K562 (cell line): ENCODE data around the gene SV2C. TPM values are rescaled to one million over a fixed set of nuclear protein-coding genes. Genes with fewer than 3 reads are reported as not detected.

Experiments
- ATAC-seq: fragments of 200-7000 bp; cut with Tn5 transposase; 3 replicates; pipeline ENCODE4 v1.9.1; 2020; ENCODE audit warnings: moderate library complexity
- BruUV-seq: library from RNA; stranded (reverse); fragments of 400-500 nt; replicated peaks from 2 replicates; lab custom pipeline; 2021; lab: Mats Ljungman, UMichigan
- CTCF ChIA-PET: fragments of 300-600 bp; formaldehyde crosslinking; extraction: SDS; loops from one replicate; lab custom pipeline; 2021; ENCODE audit warnings: low intra/inter-chr PET ratio; lab: Yijun Ruan, JAX
- POLR2A ChIA-PET: fragments of 300-600, 350-650 bp; sonication (Branson Sonifier 250); formaldehyde crosslinking; extraction: SDS; loops from one replicate; lab custom pipeline; 2021; ENCODE audit warnings: antibody characterized with exemption, inconsistent platforms; lab: Yijun Ruan, JAX
- DNase-seq, 4 experiments: peaks; one replicate each; pipeline versions ENCODE4 v3.0.0 to v3.0.0-alpha.2; 2011 to 2018; ENCODE audit warnings: low spot score in 3 of 4, mixed read lengths in 3 of 4; ENCODE audit errors: extremely low read depth in 1 of 4
- FAIRE-seq: peaks from 2 replicates; lab custom pipeline; 2011; peaks lifted over from hg19 to GRCh38; lab: Jason Lieb, UNC
- H2AFZ ChIP-seq: 2 replicates; pipeline ENCODE4 v1.6.0; 2011; ENCODE audit warnings: low read depth, low read length, control low read depth, inconsistent platforms
- H3K27ac ChIP-seq: fragments of 200-600 bp; 3 replicates; pipeline ENCODE4 v1.8.0; 2011; ENCODE audit warnings: low read depth, mild to moderate bottlenecking, control low read depth, inconsistent platforms, low read length, moderate library complexity, mixed read lengths; ENCODE audit errors: extremely low read depth
- H3K27me3 ChIP-seq, 2 experiments: fragments of 300-600 bp in 1 of 2; 2 replicates in 1 of 2; 3 replicates in 1 of 2; pipeline versions ENCODE4 v1.6.0 to v1.8.0; 2011; ENCODE audit warnings: inconsistent platforms in 2 of 2, low read length in 2 of 2, mild to moderate bottlenecking in 1 of 2, mixed read lengths in 1 of 2, moderate library complexity in 1 of 2; ENCODE audit not compliant: control insufficient read depth in 2 of 2, insufficient read depth in 2 of 2
- H3K36me3 ChIP-seq: fragments of 300-600 bp; 3 replicates; pipeline ENCODE4 v1.8.0; 2011; ENCODE audit warnings: mild to moderate bottlenecking, low read length, inconsistent platforms; ENCODE audit not compliant: control insufficient read depth, insufficient read depth
- H3K4me1 ChIP-seq, 2 experiments: fragments of 200-600 bp in 1 of 2; replicated peaks in 1 of 2; 2 replicates in 1 of 2; 3 replicates in 1 of 2; pipeline versions ENCODE4 v1.5.1 to v1.8.0; 2011; ENCODE audit warnings: inconsistent platforms in 2 of 2, low read length in 2 of 2, mild to moderate bottlenecking in 1 of 2, mixed read lengths in 1 of 2, moderate library complexity in 1 of 2; ENCODE audit not compliant: control insufficient read depth in 2 of 2, insufficient read depth in 2 of 2
- H3K4me2 ChIP-seq: 2 replicates; pipeline ENCODE4 v1.6.1; 2011; ENCODE audit warnings: low read length, control low read depth, inconsistent platforms, mixed read lengths; ENCODE audit not compliant: insufficient read depth
- H3K4me3 ChIP-seq: fragments of 200-600 bp; sonication (generic), shearing (Covaris generic); 2 replicates; pipeline ENCODE4 v1.5.1; 2016; ENCODE audit warnings: control low read depth, inconsistent platforms
- H3K79me2 ChIP-seq: fragments of 200-600 bp; 3 replicates; pipeline ENCODE4 v1.8.0; 2011; ENCODE audit warnings: low read length, inconsistent platforms; ENCODE audit not compliant: control insufficient read depth, insufficient read depth
- H3K9ac ChIP-seq, 2 experiments: 2 replicates each; pipeline versions ENCODE4 v1.6.0 to v1.6.1; 2011; ENCODE audit warnings: low read depth in 2 of 2, low read length in 2 of 2, control low read depth in 1 of 2, inconsistent platforms in 1 of 2, mild to moderate bottlenecking in 1 of 2, mixed read lengths in 1 of 2; ENCODE audit not compliant: insufficient read depth in 1 of 2
- H3K9me1 ChIP-seq: one replicate; pipeline ENCODE4 v1.6.0; 2011; ENCODE audit warnings: inconsistent platforms, mild to moderate bottlenecking, low read length, moderate library complexity; ENCODE audit not compliant: control insufficient read depth, insufficient read depth
- H3K9me3 ChIP-seq: replicated peaks from 2 replicates; pipeline ENCODE4 v1.5.1; 2011; ENCODE audit warnings: low read depth, low read length, inconsistent platforms; ENCODE audit not compliant: control insufficient read depth, insufficient read depth
- H4K20me1 ChIP-seq: replicated peaks from 2 replicates; pipeline ENCODE4 v1.6.1; 2011; ENCODE audit warnings: low read length, inconsistent platforms, mixed read lengths; ENCODE audit not compliant: control insufficient read depth, insufficient read depth
- GTF2B ChIP-seq: IDR thresholded peaks from 2 replicates; pipeline ENCODE4 v1.6.1; 2011; ENCODE audit not compliant: insufficient read length; ENCODE audit errors: extremely low read depth
- SOX6 ChIP-seq: fragments of 450-650 bp; IDR thresholded peaks from 2 replicates; pipeline ENCODE4 v1.6.1; 2014; ENCODE audit warnings: mild to moderate bottlenecking
- TCF3 ChIP-seq: sonication (generic); formaldehyde crosslinking; IDR thresholded peaks from 2 replicates; pipeline ENCODE4 v1.4.0; 2020; ENCODE audit warnings: mild to moderate bottlenecking, missing genetic modification reagents
- TCFL5 ChIP-seq: fragments of 250-450 bp; sonication (Bioruptor Pico); conservative IDR thresholded peaks from 2 replicates; pipeline ENCODE4 v1.6.1; 2021; ENCODE audit warnings: mild to moderate bottlenecking, moderate library complexity, matching md5 sums
- TEAD4 ChIP-seq, 2 experiments: sonication (generic) in 1 of 2; formaldehyde crosslinking in 1 of 2; IDR thresholded peaks; 2 replicates each; pipeline versions ENCODE4 v1.6.1 to v1.8.0; 2012 to 2022; ENCODE audit warnings: borderline replicate concordance in 1 of 2, inconsistent platforms in 1 of 2, low read length in 1 of 2, mild to moderate bottlenecking in 1 of 2, missing genetic modification reagents in 1 of 2
- WGBS: fragments of 100-300 bp; shearing (Covaris generic); methylation state at CpG from one replicate; pipeline ENCODE4 v1.1.6; 2016; ENCODE audit warnings: low coverage, mixed read lengths; ENCODE audit not compliant: insufficient coverage; ENCODE audit errors: missing lambda C conversion rate; 5-methylcytosine and 5-hydroxymethylcytosine counted together
- in situ Hi-C: fragments of 300-500 bp; cut with MboI; formaldehyde crosslinking; loops from 4 replicates; pipeline ENCODE4 v1.15.0; 2018; ENCODE audit warnings: inconsistent platforms, mixed read lengths
- intact Hi-C: fragments of 100-400 bp; cut with micrococcal nuclease; formaldehyde crosslinking; loops from 2 replicates; pipeline ENCODE4 v1.14.2; 2022
- polyA plus RNA-seq, 8 experiments: library from polyadenylated mRNA; depleted of rRNA in 4 of 8; stranded (reverse) in 5 of 8; unstranded in 3 of 8; fragments of >200 nt; fragmentation: Nextera tagmentation in 2 of 8; fragmentation: Illumina TruSeq in 1 of 8; extraction: Ambion mirVana in 2 of 8; extraction: Trizol in 1 of 8; gene quantifications; 2 replicates each; pipeline versions ENCODE4 v1.2.1 to v1.2.3, GENCODE V29; 2011 to 2014; ENCODE audit warnings: inconsistent platforms in 1 of 8, missing spikeins in 1 of 8
- total RNA-seq, 7 experiments: library from RNA; depleted of rRNA in 6 of 7; stranded (reverse); fragments of >200 nt in 6 of 7; fragmentation: Illumina TruSeq in 2 of 7; extraction: Trizol in 2 of 7; gene quantifications; 2 replicates each; pipeline versions ENCODE4 v1.2.1 to v1.2.3, GENCODE V29; 2011 to 2021; ENCODE audit warnings: low replicate concordance in 1 of 7

The SV2C gene
- total and polyA plus RNA-seq, 9 of the 15 experiments (the other 6 are each of a cell fraction or from before 2014, with no cell fraction given): 0.05 TPM; not detected in 8

- TF ChIP-seq TCF3 (CRISPR knock-in tag): 0 out of 2 replicates have a peak, but pooled peaks have one; percentile 13
- peak; percentile 40 for TF ChIP-seq TEAD4 (IDR thresholded peaks at IDR 0.05; ENCODE audit: low read length)
- no peak for TF ChIP-seq TEAD4 (CRISPR knock-in tag; IDR thresholded peaks at IDR 0.05; ENCODE audit: borderline replicate concordance)
Measured at GRCh38 chr5:76196886-76197489, 113.8 kb downstream of the SV2C start (continued).

DNA sequence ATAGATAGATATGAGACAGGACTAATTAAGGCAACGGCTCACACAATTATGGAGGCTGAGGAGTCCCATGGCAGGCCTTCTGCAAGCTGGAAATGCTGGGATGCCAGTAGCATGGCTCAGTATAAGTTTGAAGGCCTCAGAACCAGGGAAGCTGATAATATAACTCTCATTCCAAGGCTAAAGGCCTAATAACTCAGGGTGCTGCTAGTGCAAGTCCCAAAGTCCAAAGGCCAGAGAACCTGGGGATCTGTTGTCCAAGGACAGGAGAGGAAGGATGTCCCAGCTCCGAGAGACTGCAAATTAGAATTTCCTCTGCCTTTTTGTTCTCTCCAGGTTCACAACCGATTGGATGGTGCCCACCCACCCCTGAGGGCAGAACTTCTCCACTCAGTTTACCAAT is 114.5 kb downstream of the SV2C start:
- Histone ChIP-seq H3K27ac (no peak overlapping the region), H3K9me3 (no peaks in the 10 kb centered on the region), H3K79me2 (no peaks in the 10 kb centered on the region), H3K27me3 (peaks cover 0 to 6% of the 10 kb centered on the region in 2 experiments; a peak in 3 of 5 replicates), H3K4me1 (no peaks in the 10 kb centered on the region; a peak in 2 of 5 replicates), H4K20me1 (no peaks in the 10 kb centered on the region), H3K4me3 (no peak overlapping the region), H3K36me3 (no peaks in the 10 kb centered on the region), H3K9ac (no peak overlapping the region), H2AFZ (no peak overlapping the region), H3K4me2 (no peak overlapping the region), H3K9me1 (no peaks in the 10 kb centered on the region)
- WGBS: 0% methylated on average over 3 of the region's 3 CpGs
- no peak for TF ChIP-seq TCFL5 (CRISPR knock-in tag)
- TF ChIP-seq SOX6: no peak
- TF ChIP-seq GTF2B: no peak
- ChIA-PET CTCF (no interaction called here), POLR2A (interaction anchor here (0.7 kb wide), 1 partner anchor 10 kb away, joined by 3 read pairs; no protein-coding TSS in a partner anchor)
- in situ Hi-C loops: no loop called here
- no TSS peak for BruUV-seq
- ATAC-seq (no peak), DNase-seq (no peak), FAIRE-seq (no peak)
- intact Hi-C loops: no loop called here
